Neutrophil (primary cell): Measurements from ENCODE around the gene ABCC5.

ENCODE experiments used
- H3K27ac ChIP-seq: fragments of 200-600 bp; sonication (generic); 2 replicates; pipeline ENCODE4 v1.5.1; 2016; ENCODE audit warnings: mild to moderate bottlenecking, moderate library complexity
- H3K27me3 ChIP-seq: fragments of 200-600 bp; sonication (generic); 2 replicates; pipeline ENCODE4 v1.6.0; 2016; ENCODE audit warnings: mild to moderate bottlenecking
- H3K36me3 ChIP-seq: fragments of 200-600 bp; sonication (generic); 2 replicates; pipeline ENCODE4 v1.5.1; 2017
- H3K4me1 ChIP-seq, 2 experiments: fragments of 200-600 bp in 1 of 2; sonication (generic) in 1 of 2; 1 replicate in 1 of 2; 2 replicates in 1 of 2; pipeline versions ENCODE4 v1.5.1 to v1.6.1; 2013 to 2016; ENCODE audit warnings: low read depth in 1 of 2, low read length in 1 of 2, mild to moderate bottlenecking in 1 of 2, moderate library complexity in 1 of 2; ENCODE audit not compliant: control insufficient read depth in 1 of 2, insufficient read depth in 1 of 2
- H3K4me3 ChIP-seq, 2 experiments: fragments of 200-600 bp in 1 of 2; sonication (generic) in 1 of 2; 1 replicate in 1 of 2; 2 replicates in 1 of 2; pipeline ENCODE4 v1.5.1; 2013 to 2016; ENCODE audit warnings: low read depth in 1 of 2, low read length in 1 of 2, mild to moderate bottlenecking in 1 of 2, moderate library complexity in 1 of 2
- H3K9me3 ChIP-seq: fragments of 200-600 bp; sonication (generic); 2 replicates; pipeline ENCODE4 v1.5.1; 2016
- CTCF ChIP-seq: fragments of 200-600 bp; sonication (generic); IDR thresholded peaks from 2 replicates; pipeline ENCODE4 v1.5.1; 2016; ENCODE audit warnings: antibody characterized with exemption

ABCC5 gene

GRCh38 chr3:183980403-183980802 is 37.3 kb downstream of the ABCC5 start:
- no peaks in the 10 kb centered on the region for H3K27me3 ChIP-seq
- H3K27ac ChIP-seq, result no peak overlapping the region
- no peaks in the 10 kb centered on the region for H3K9me3 ChIP-seq
- peaks cover 87% of the 10 kb centered on the region for H3K36me3 ChIP-seq
- TF ChIP-seq CTCF, result no peak
- H3K4me3 ChIP-seq, result no peak overlapping the region
- H3K4me1 ChIP-seq, result no peaks in the 10 kb centered on the region

- Histone ChIP-seq H3K27ac (no peak overlapping the region), H3K36me3 (peaks cover 68% of the 10 kb centered on the region), H3K9me3 (no peaks in the 10 kb centered on the region), H3K4me1 (no peaks in the 10 kb centered on the region), H3K27me3 (no peaks in the 10 kb centered on the region), H3K4me3 (no peak overlapping the region)
- no peak for TF ChIP-seq CTCF
Observed at GRCh38 chr3:183975981-183976662, 41.6 kb downstream of the ABCC5 start.

GRCh38 chr3:183968666-183969245 is 48.9 kb downstream of the ABCC5 start:
- Histone ChIP-seq H3K4me3 (no peak overlapping the region), H3K9me3 (no peaks in the 10 kb centered on the region), H3K36me3 (peaks cover 84% of the 10 kb centered on the region), H3K27me3 (no peaks in the 10 kb centered on the region), H3K27ac (no peak overlapping the region), H3K4me1 (no peaks in the 10 kb centered on the region)
- no peak for TF ChIP-seq CTCF

GRCh38 chr3:183967693-183968092 is 50.0 kb downstream of the ABCC5 start:
- peaks cover 94% of the 10 kb centered on the region for H3K36me3 ChIP-seq
- H3K27me3 ChIP-seq, result no peaks in the 10 kb centered on the region
- no peak overlapping the region for H3K4me3 ChIP-seq
- no peaks in the 10 kb centered on the region for H3K4me1 ChIP-seq
- no peak for TF ChIP-seq CTCF
- H3K27ac ChIP-seq, result no peak overlapping the region
- no peaks in the 10 kb centered on the region for H3K9me3 ChIP-seq

GRCh38 chr3:183966361-183966791 is 51.3 kb downstream of the ABCC5 start:
- TF ChIP-seq CTCF, result no peak
- H3K36me3 ChIP-seq, result peaks cover 97% of the 10 kb centered on the region

More at GRCh38 chr3:183966361-183966791, 51.3 kb downstream of the ABCC5 start:
- Histone ChIP-seq H3K9me3 (no peaks in the 10 kb centered on the region), H3K27me3 (no peaks in the 10 kb centered on the region), H3K4me1 (no peaks in the 10 kb centered on the region), H3K27ac (no peak overlapping the region), H3K4me3 (no peak overlapping the region)
